H7 (cell line): ENCODE measurements around the gene MLXIP. TPM values are rescaled to one million over a fixed set of nuclear protein-coding genes. Genes with fewer than 3 reads are reported as not detected.
"Not testable (repeated sequence)": the region's sequence is repeated elsewhere in the genome, so short reads cannot be mapped to it uniquely, and the experiment has no call there.

Experiments
- DNase-seq: peaks from one replicate; pipeline ENCODE4 v3.0.0; 2012
- H3K27me3 ChIP-seq: 2 replicates; pipeline ENCODE4 v1.6.0; 2011; ENCODE audit warnings: mild to moderate bottlenecking, low read length; ENCODE audit not compliant: control insufficient read depth, insufficient read depth
- H3K36me3 ChIP-seq: replicated peaks from 2 replicates; pipeline ENCODE4 v1.5.1; 2011; ENCODE audit warnings: low read length; ENCODE audit not compliant: control insufficient read depth, insufficient read depth
- H3K4me3 ChIP-seq: 2 replicates; pipeline ENCODE4 v1.5.1; 2011; ENCODE audit warnings: low read depth, mild to moderate bottlenecking, control low read depth, low read length, moderate library complexity; ENCODE audit not compliant: insufficient read depth
- total RNA-seq: library from RNA; depleted of rRNA; stranded (reverse); fragments of >200 nt; shearing (Covaris generic); gene quantifications from 2 replicates; pipeline ENCODE4 v1.2.3, GENCODE V29; 2014

Gene MLXIP
- total RNA-seq, 1 experiment from 2014 or later: 49.8 TPM

GRCh38 chr12:122093098-122093883 is 14.7 kb downstream of the MLXIP start:
- Histone ChIP-seq H3K27me3 (no peaks in the 10 kb centered on the region), H3K4me3 (no peak overlapping the region), H3K36me3 (no peaks in the 10 kb centered on the region; the same call in 1 of the 2 replicates)
- no peak for DNase-seq

DNA sequence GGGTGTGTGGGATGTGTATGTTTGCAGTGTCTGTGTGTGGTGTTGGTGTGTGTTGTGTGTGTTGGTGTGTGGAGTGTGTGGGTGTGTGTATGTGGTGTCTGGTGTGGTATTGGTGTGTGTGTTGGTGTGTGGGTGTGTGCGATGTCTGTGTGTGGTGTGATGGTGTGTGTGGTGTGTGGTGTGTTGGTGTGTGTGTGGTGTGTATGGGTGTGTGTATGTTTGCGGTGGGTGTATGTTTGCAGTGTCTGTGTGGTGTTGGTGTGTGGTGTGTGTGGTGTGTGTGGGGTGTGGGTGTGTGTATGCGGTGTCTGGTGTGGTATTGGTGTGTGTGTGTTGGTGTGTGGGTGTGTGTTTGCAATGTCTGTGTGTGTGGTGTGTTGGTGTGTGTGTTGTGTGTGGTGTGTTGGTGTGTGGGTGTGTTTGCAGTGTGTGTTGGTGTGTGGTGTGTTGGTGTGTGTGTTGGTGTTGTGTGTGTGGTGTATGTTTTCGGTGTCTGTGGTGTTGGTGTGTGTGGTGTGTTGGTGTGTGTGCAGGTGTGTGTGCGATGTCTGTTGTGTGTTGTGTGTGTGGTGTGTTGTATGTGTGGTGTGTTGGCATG is 15.7 kb downstream of the MLXIP start:
- no peaks in the 10 kb centered on the region; the same call in 1 of the 2 replicates for H3K36me3 ChIP-seq
- H3K27me3 ChIP-seq: no peaks in the 10 kb centered on the region
- no peak for DNase-seq
- H3K4me3 ChIP-seq: no peak overlapping the region

DNA sequence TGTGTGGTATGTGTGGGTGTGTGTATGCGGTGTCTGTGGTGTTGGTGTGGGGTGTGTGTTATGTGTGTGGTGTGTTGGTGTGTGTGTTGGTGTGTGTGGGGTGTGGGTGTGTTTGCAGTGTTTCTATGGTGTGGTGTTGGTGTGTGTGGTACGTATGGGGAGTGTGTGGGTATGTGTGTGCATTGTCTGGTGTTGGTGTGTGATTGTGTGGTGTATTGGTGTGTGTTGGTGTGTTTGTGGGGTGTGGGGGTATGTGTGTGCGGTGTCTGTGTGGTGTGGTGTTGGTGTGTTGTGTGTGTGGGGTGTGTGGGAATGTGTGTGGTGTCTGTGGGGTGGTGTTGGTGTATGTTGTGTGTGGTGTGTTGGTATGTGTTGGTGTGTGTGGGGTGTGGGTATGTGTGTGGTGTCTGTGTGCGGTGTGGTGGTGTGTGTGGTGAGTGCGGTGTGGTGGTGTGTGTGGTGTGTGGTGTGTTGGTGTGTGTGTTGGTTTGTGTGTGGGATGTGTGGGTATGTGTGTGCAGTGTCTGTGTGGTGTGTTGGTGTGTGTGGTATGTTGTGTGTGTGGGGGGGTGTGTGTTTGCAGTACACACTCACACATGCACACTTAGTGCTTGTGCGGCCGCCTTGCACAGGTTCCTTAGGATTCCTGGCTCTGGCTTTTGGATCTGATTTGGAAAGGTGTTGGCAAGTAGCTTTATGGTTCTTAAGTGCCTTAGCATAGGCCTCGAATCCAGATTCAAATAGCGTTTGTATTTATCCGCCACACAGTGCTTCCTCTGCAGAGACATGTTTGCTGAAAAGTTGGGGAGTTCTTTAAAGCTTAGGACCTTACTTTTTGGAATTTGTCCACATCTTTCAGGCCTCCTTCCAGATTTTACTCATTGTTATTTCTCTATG is 16.4 kb downstream of the MLXIP start:
- no peak for DNase-seq
- Histone ChIP-seq H3K27me3 (no peaks in the 10 kb centered on the region), H3K36me3 (no peaks in the 10 kb centered on the region; the same call in 1 of the 2 replicates)

DNA sequence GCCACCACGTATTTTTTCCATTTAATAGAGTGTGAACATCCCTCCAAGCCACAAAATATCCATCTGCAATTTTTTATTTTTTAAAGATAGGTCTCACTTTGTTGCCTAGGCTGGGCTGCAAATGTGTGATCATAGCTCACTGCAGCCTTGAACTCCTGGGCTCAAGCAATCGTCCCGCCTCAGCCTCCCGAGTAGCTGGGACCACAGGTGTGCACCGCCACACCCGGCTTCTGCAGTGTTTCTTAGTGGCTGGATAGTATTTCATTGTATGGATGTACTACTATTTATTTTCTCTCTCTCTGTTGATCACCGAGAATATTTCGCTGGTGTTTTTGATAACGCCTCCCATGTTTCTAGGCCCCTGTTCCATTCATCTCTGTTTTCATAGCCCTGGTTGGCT is 17.5 kb downstream of the MLXIP start:
- H3K27me3 ChIP-seq: no peaks in the 10 kb centered on the region
- no peak overlapping the region for H3K4me3 ChIP-seq
- H3K36me3 ChIP-seq: no peaks in the 10 kb centered on the region; the same call in 1 of the 2 replicates
- DNase-seq: no peak

More for the DNA sequence above, 16.4 kb downstream of the MLXIP start:
- H3K4me3 ChIP-seq: no peak overlapping the region

DNA sequence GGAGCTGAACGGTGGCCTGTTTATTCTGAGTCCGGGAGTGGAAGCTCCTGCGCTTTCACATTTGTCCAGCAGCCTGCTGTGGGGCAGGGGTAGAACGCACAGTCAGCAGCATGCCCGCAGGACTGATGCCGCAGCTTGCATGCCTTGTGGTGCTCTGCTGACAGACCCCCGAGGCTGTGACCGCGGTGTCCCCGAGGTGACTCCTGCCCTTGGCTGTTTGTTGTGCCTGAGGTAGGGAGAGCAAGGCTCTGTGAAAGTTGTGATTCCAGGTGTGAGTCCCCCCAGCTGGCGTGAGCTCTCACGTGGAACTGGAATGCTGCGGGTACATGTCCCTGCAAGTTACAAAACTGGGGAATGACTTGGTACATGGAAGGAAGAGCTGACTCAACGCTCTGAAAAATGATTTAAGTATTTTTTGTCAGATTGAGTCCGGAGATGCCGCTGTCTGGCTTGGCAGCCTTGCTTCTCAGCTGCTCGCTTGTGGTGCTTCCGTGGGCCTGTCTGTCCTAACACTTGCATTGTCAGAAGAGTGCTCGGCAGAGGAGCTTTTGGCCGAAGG is 18.1 kb downstream of the MLXIP start:
- H3K4me3 ChIP-seq: no peak overlapping the region
- H3K27me3 ChIP-seq: no peaks in the 10 kb centered on the region
- no peak for DNase-seq
- no peaks in the 10 kb centered on the region; the same call in 1 of the 2 replicates for H3K36me3 ChIP-seq

GRCh38 chr12:122097584-122097926 is 19.0 kb downstream of the MLXIP start:
- no peaks in the 10 kb centered on the region for H3K27me3 ChIP-seq
- no peak for DNase-seq
- no peaks in the 10 kb centered on the region; the same call in 1 of the 2 replicates for H3K36me3 ChIP-seq
- no peak overlapping the region for H3K4me3 ChIP-seq

GRCh38 chr12:122097927-122098756 is 19.6 kb downstream of the MLXIP start:
- no peaks in the 10 kb centered on the region for H3K27me3 ChIP-seq
- no peak for DNase-seq
- no peaks in the 10 kb centered on the region; the same call in 1 of the 2 replicates for H3K36me3 ChIP-seq
- no peak overlapping the region for H3K4me3 ChIP-seq

DNA sequence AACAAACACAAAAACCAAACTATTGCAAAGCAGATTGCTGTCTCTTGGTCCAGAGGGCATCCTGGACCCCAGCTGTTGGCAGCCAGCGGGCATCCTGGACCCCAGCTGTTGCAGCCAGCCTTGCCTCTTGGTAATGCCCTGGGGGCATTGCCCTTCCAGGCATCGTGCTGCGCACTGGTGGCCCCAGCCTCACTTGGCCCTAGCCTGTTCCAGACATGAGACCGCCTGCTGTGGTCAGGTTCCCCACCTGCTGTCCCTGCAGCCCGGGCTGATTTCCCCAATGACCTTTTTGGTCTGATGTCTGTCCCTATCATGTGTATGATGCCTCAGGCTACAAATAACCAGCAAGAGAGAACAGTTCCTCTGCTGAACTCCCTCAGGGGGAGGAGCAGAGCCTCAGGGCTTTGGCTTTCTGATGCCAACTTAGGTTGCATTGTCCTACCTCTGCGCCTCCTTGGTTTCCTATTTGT is 20.8 kb downstream of the MLXIP start:
- no peak for DNase-seq
- Histone ChIP-seq H3K4me3 (no peak overlapping the region), H3K36me3 (no peaks in the 10 kb centered on the region; the same call in 1 of the 2 replicates), H3K27me3 (no peaks in the 10 kb centered on the region)

- no peaks in the 10 kb centered on the region for H3K27me3 ChIP-seq
- no peaks in the 10 kb centered on the region; the same call in 1 of the 2 replicates for H3K36me3 ChIP-seq
- DNase-seq: no peak
- no peak overlapping the region for H3K4me3 ChIP-seq
Measured at GRCh38 chr12:122099856-122100255, 21.3 kb downstream of the MLXIP start.

GRCh38 chr12:122100568-122100967 is 22.0 kb downstream of the MLXIP start:
- no peaks in the 10 kb centered on the region for H3K27me3 ChIP-seq
- H3K4me3 ChIP-seq: no peak overlapping the region
- no peaks in the 10 kb centered on the region; the same call in 1 of the 2 replicates for H3K36me3 ChIP-seq
- no peak for DNase-seq

DNA sequence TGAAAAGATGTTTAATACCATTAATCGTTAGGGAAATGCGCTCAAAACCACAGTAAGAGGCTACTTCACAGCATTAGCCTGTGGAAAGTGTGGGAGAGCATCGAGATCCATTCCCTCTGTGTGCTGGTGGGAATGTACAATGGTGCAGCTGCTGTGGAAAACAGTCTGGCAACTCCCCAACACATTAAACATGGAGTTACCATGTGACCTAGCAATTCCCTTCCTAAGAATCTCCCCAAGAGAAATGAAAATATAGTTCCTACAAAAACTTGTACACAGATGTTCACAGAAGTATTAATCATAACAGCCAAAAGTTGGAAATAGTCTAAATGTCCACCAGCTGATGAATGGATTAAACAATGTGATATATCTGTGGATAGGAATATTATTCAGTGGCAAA is 23.8 kb downstream of the MLXIP start:
- Histone ChIP-seq H3K36me3 (no peaks in the 10 kb centered on the region; the same call in 1 of the 2 replicates), H3K27me3 (no peaks in the 10 kb centered on the region), H3K4me3 (no peak overlapping the region)
- no peak for DNase-seq

GRCh38 chr12:122104844-122105243 is 26.3 kb downstream of the MLXIP start:
- no peak for DNase-seq
- no peaks in the 10 kb centered on the region for H3K27me3 ChIP-seq
- no peak overlapping the region for H3K4me3 ChIP-seq
- H3K36me3 ChIP-seq: no peaks in the 10 kb centered on the region

DNA sequence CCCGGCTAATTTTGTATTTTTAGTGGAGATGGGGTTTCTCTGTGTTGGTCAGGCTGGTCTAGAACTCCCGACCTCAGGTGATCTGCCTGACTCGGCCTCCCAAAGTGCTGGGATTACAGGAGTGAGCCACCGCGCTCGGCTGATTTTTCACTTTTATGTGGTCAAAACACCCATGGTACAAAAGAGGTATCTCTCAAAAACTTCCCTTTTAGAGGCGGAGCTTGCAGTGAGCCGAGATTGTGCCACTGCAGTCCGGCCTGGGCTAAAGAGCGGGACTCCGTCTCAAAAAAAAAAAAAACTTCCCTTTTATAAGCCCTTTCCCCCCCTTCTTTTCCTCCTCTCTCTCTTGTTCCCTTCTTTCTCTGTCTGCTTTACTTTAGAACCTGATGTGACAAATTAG is 26.9 kb downstream of the MLXIP start:
- H3K4me3 ChIP-seq, DNase-seq, H3K27me3 ChIP-seq, H3K36me3 ChIP-seq: not testable (repeated sequence)
